ENCODE measurements around the gene SOX11.

DNA sequence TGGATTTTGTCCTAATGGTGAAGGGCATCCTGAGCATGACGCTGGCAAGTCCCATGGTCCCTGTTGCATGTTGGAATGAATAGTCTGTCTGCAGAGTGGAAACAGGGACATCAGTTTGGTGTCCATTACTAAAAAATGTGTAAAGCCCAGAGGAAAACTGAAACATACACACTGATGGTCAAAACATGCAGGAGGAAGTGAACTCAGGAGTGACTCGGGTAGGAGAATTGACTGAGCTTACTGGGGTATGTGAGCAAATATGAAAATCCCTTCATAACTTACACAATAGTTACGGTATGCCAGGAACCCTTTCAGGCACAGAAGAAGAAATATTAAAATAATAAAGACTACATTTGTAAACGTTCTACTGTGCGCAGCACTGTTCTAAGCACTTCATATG is 5.6 kb upstream of the SOX11 start:
- TF ChIP-seq, protein P1, sequence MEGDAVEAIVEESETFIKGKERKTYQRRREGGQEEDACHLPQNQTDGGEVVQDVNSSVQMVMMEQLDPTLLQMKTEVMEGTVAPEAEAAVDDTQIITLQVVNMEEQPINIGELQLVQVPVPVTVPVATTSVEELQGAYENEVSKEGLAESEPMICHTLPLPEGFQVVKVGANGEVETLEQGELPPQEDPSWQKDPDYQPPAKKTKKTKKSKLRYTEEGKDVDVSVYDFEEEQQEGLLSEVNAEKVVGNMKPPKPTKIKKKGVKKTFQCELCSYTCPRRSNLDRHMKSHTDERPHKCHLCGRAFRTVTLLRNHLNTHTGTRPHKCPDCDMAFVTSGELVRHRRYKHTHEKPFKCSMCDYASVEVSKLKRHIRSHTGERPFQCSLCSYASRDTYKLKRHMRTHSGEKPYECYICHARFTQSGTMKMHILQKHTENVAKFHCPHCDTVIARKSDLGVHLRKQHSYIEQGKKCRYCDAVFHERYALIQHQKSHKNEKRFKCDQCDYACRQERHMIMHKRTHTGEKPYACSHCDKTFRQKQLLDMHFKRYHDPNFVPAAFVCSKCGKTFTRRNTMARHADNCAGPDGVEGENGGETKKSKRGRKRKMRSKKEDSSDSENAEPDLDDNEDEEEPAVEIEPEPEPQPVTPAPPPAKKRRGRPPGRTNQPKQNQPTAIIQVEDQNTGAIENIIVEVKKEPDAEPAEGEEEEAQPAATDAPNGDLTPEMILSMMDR (IDR thresholded peaks at IDR 0.05), result no peak
- no peak for TF ChIP-seq POLR2AphosphoS5 (IDR thresholded peaks at IDR 0.05)
